Renal pelvis (tissue), 4 donors: Measurements from ENCODE around the gene GMEB2. TPM values are rescaled to one million over a fixed set of nuclear protein-coding genes. Genes with fewer than 3 reads are reported as not detected.
A peak's percentile ranks its signal among the peaks of the same experiment; 100 is the strongest.
"Not testable (repeated sequence)": the region's sequence is repeated elsewhere in the genome, so short reads cannot be mapped to it uniquely, and the experiment has no call there.

Experiments used
- DNase-seq: peaks from one replicate; pipeline ENCODE4 v3.0.0-alpha.2; 2013
- polyA plus RNA-seq, 3 donors: library from polyadenylated mRNA; unstranded; fragments of 120-200 nt; gene quantifications; one replicate each; pipeline ENCODE4 v1.2.1, GENCODE V29; 2013; ENCODE audit not compliant: insufficient read length in 3 of 3

The GMEB2 gene
- polyA plus RNA-seq, 3 donors = 12.4 to 14.2 (median 12.8) TPM

- DNase-seq = no peak
Observed at GRCh38 chr20:63562461-63563224, 64.3 kb downstream of the GMEB2 start.

GRCh38 chr20:63561624-63562396, 65.1 kb downstream of the GMEB2 start:
- no peak for DNase-seq

GRCh38 chr20:63560856-63561609, 65.9 kb downstream of the GMEB2 start:
- no peak for DNase-seq

- no peak for DNase-seq
Observed at GRCh38 chr20:63560333-63560805, 66.5 kb downstream of the GMEB2 start.

GRCh38 chr20:63559485-63560332, 67.2 kb downstream of the GMEB2 start:
- DNase-seq = not testable (repeated sequence)

GRCh38 chr20:63558804-63559484, 68.0 kb downstream of the GMEB2 start:
- no peak for DNase-seq

GRCh38 chr20:63557481-63557891, 69.4 kb downstream of the GMEB2 start:
- DNase-seq = no peak

GRCh38 chr20:63556873-63557478, 69.9 kb downstream of the GMEB2 start:
- no peak for DNase-seq

GRCh38 chr20:63555661-63556381, 71.1 kb downstream of the GMEB2 start:
- DNase-seq = no peak

- DNase-seq = no peak
Observed at GRCh38 chr20:63554361-63555278, 72.3 kb downstream of the GMEB2 start.

GRCh38 chr20:63553933-63554290, 73.0 kb downstream of the GMEB2 start, which contains the start of gene FNDC11:
Gene FNDC11 (plus strand): TSS chr20:63554159. CDS start chr20:63555664, 1,505 bp downstream.
- peak; percentile 77 for DNase-seq

GRCh38 chr20:63553251-63553932, 73.5 kb downstream of the GMEB2 start:
- peak; percentile 62 for DNase-seq

GRCh38 chr20:63552481-63553249, 74.2 kb downstream of the GMEB2 start:
- DNase-seq = no peak

GRCh38 chr20:63551068-63551467, 75.8 kb downstream of the GMEB2 start:
- DNase-seq = no peak

GRCh38 chr20:63549679-63550282, 77.1 kb downstream of the GMEB2 start:
- no peak for DNase-seq

- no peak for DNase-seq
Observed at GRCh38 chr20:63549019-63549418, 77.9 kb downstream of the GMEB2 start.

GRCh38 chr20:63548542-63548941, 78.4 kb downstream of the GMEB2 start:
- no peak for DNase-seq
